Right ventricle myocardium inferior (tissue), 1 donor: Measurements from ENCODE around the gene GP1BA. TPM values are rescaled to one million over a fixed set of nuclear protein-coding genes. Genes with fewer than 3 reads are reported as not detected.
"Not testable (repeated sequence)": the region's sequence is repeated elsewhere in the genome, so short reads cannot be mapped to it uniquely, and the experiment has no call there.

Experiments used
- ATAC-seq: fragments of 200-7000 bp; cut with Tn5 transposase; one replicate; pipeline ENCODE4 v1.9.1; 2020; ENCODE audit warnings: mild to moderate bottlenecking, moderate library complexity
- DNase-seq: peaks from one replicate; pipeline ENCODE4 v3.0.0; 2021; ENCODE audit errors: missing footprints
- intact Hi-C: fragments of 100-400 bp; cut with DNase I; formaldehyde crosslinking; loops from one replicate; pipeline ENCODE4 v1.11.0; 2022
- total RNA-seq: library from RNA; stranded (reverse); fragmentation: NEBNext Ultra II Directional; extraction: Animal tissue kit (Norgen Biotek cat#: 25700); gene quantifications from one replicate; pipeline ENCODE4 v1.2.1, GENCODE V29; 2021
- donor health status: DM: no; HTN: yes; CAD: no; lungs with severe emphysema.

The GP1BA gene
- total RNA-seq, 1 donor from 2014 or later, result not detected

DNA sequence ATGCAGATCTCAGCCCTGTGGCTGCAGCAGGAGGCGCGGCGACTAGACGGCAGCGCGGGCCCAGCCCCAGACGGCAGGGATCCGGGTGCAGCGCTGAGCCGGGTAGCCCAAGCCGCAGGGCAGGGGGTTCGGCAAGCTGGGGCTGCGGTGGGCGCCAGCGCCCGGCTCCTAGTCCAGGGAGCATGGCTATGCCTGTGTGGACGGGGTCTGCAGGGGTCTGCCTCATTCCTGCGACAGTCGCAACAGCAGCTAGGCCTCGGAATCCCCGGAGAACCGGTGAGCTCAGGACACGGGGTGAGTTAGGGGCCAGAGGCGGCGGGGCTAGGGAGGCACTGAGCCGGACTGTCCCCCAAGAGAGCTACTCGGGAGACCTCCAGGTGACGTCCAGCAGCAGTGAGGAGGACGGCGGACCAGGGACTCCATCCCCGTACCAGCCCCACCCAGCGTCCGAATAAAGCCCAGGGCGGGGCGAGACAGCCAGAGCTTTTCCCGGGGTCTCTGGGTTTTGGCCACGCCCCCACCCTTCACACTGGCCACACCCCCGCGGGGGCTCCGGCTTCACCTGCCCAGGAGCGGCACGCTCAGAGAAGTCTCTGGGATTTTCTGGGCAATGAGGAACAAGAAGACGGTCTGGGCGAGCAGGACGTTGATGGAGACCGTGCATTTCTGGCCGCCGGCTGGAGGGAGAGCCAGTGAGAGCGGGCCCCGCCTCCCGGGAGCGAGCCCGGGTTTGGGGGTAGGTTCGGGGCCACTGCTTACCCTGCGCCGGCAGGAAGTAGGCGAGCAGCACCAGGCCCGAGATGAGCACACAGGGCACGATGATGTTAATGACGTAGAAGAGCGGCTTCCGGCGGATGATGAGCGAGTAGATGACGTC is 31.6 kb upstream of the GP1BA start:
- DNase-seq, result peak; percentile 85
- ATAC-seq, result no peak
- intact Hi-C loops, result loop anchor here (10.0 kb wide), 1 partner anchor 56 kb away; no protein-coding TSS in a partner anchor

DNA sequence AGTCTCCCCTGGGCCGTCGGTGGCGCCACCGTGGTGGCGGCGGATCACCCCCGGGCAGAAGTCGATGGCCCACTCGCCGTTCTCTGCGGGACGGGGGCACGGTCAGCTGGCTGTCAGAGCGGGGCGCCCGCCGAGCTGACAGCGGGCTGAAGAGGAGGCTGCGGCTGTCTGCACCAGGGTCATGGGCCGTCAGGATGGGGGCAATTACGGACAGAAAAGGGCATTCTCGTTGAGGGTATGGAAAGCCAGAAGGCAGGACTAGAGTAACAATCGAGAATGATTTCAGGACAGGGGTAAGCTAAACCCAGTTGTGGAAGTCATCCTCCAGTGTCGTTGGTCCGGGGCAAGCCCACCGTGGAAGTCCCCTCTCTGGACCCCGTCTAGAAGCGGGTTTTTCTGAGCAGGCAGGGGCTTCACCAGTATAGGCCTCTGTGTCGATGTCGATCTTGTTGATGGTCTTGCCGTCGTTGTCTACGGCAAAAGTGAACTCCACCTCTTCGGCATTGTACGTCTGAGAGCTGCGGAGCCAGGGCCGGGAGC is 30.9 kb upstream of the GP1BA start:
- no peak for ATAC-seq
- intact Hi-C loops, result loop anchor here (10.0 kb wide), 1 partner anchor 56 kb away; no protein-coding TSS in a partner anchor
- no peak for DNase-seq

DNA sequence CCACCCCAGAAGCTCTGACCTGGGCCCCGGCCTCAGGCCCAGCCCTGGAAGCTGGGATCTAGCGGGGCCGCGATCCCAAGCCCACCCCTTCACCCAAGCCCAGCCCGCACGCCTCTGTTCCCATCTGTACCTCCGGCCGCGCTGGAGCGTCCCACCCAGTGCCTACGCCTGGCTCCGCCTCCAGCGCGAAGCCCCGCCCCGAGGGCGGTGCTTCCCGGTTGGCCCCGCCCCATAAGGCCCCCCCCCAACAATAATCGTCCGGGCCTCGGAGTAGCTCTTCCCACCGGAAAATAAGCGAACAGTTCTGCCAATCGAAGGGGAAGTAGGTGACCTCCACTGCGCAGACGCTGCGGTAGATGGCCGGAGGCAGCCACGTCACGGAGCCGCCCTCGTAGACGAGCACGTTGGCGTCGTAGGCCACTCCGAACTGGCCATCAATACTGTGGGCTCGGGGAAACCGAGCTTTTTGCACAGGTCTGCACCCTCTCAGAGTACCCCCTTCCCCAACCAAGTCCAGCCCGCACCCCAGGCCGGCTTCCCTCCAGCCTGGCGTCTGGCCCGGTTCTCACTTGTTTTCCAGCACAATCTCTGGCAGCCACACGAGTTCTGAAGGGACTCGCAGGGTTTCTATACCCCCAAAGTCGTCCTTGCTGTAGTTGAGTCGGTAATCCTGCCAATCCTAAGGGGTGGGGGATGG is 30.3 kb upstream of the GP1BA start:
- ATAC-seq (peak; percentile 45), DNase-seq (peak; percentile 88)
- intact Hi-C loops, result loop anchor here (2.0 to 10.0 kb wide), 2 partner anchors 57 to 171 kb away; partner anchors contain the start of gene MED11

DNA sequence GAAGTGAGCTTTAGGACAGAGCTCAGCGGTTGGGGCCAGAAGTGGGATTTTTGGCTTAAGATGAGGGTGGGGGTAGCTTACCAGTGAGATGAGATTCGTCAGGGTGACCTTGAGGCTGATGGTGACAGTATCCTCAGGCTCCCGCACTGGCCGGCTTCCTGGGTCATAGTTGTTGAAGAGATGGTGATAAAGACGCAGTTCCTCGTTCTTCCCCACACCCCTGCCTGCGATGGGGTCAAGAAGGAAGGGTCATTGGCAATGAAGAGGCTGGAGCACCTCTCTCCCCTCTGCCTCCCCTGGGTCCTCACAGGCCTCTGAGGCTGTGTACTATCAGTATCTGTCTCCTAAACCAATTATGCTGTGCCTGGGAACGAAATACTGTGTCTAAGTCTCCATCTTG is 29.5 kb upstream of the GP1BA start:
- intact Hi-C loops, result loop anchor here (2.0 to 10.0 kb wide), 2 partner anchors 58 to 172 kb away; partner anchors contain the start of gene MED11
- no peak for DNase-seq
- no peak for ATAC-seq

DNA sequence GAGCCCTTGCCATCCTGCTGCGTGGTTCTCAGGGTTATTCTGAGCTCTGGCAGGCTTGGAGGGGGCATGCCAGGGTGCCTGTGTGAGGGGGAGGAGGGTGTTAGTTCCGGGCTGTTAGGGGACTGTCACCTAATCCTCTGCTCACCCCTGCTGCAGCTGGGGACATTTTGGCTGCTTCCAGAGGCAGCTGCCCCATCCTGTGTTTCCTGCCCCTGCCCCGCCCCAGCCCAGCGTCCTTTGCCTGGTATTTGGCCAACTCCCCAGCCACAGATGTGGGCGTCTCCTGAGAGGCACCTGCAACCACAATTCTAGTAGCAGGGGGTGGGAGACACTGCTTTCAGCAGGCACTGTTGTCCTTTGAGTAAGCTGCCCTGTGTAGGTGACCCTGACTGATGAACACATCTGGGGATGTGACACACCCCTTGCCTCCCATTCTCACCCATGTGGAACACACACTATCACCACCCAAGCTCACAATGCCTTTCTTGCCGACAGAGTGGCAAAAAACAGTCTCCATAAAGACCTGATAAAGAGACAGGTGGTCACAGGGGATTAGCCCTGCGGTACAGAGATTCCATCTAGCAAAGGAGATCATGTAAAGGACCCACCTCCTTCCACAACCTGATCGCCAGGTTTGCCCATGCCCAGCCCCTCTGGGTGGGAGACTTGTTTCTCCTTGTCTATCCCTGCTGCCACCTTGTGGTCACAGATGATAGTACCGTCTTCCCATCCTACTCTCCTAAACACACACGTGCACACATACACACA is 28.8 kb upstream of the GP1BA start, which contains the start of gene CHRNE:
Gene CHRNE, minus strand, starts transcription at position 48 of the 768 bp plus-strand sequence. Its CDS starts 35 bp downstream, at position 13.
- ATAC-seq (peak; percentile 38), DNase-seq (no peak)
- intact Hi-C loops, result loop anchor here (2.0 to 10.0 kb wide), 2 partner anchors 58 to 172 kb away; partner anchors contain the start of gene MED11

DNA sequence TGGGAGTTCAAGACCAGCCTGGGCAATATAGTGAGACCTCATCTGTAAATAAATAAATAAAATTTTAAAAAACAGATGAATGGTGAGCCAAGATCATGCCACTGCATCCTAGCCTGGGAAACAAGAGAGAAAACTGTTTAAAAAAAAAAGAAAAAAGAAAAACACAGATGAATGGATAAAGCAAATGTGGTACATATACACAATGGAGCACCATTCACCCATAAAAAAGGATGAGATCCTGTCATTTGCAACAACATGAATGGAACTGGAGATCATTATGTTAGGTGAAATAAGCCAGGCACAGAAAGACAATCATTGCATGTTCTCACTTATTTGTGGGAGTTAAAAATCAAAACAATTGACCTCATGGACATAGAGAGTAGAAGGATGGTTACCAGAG is 25.4 kb upstream of the GP1BA start:
- not testable (repeated sequence) for ATAC-seq, DNase-seq
- intact Hi-C loops, result loop anchor here (5.0 to 10.0 kb wide), 2 partner anchors 61 to 62 kb away; partner anchors contain the start of gene SPAG7

DNA sequence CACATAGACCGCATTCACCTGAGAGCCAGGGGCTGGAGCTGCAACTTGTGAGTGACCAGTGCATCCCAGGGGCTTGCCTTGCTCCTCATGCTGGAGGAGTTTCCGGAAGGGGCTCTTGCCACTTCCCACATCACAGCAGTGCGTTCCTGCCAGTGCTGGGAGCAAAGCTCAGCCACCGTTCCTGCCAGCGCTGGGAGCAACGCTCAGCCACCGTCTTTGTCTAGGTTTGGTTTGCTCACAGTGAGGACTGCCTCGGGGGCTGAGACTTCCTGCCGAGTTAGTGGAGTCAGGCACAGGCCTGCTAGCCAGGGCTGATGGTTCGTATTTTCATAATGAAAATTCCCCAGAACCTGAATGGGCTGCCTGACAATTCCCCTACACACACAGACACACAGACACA is 23.8 kb upstream of the GP1BA start:
- intact Hi-C loops, result loop anchor here (5.0 to 10.0 kb wide), 2 partner anchors 59 to 64 kb away; partner anchors contain the start of gene SPAG7
- ATAC-seq (peak; percentile 24), DNase-seq (no peak)

DNA sequence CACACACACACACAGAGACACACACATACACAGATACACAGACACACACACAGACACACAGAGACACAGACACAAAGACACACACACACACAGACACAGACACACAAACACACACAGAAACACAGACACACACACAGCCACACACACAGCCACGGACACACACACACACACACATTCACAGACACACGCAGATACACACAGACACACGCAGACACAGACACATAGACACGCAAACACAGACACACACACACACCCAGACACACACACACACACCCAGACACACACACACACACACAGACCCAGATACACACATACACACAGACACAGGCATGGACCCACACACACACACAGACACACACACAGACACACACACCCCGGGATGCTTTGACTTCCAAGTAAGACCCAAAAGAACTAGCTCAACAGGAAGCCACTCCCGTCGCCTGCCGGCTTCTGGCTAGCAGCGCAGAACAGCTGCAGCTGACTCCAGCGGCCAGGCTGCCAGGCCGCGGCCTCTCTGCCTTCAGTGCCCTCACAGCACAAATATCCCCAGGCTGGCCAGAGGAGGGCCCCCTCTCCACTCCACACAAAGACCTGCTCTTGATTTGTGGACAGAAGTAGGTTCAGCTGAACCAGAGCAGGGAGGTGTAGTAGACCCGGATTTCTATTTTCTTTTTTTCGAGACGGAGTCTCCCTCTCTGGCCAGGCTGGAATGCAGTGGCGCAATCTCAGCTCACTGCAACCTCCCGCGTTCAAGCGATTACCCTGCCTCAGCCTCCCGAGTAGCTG is 23.2 kb upstream of the GP1BA start:
- intact Hi-C loops, result loop anchor here (1.0 to 10.0 kb wide), 4 partner anchors 58 to 153 kb away; partner anchors contain the start of genes CAMTA2 and SPAG7
- ATAC-seq, result peak; percentile 99
- DNase-seq, result peak; percentile 94

DNA sequence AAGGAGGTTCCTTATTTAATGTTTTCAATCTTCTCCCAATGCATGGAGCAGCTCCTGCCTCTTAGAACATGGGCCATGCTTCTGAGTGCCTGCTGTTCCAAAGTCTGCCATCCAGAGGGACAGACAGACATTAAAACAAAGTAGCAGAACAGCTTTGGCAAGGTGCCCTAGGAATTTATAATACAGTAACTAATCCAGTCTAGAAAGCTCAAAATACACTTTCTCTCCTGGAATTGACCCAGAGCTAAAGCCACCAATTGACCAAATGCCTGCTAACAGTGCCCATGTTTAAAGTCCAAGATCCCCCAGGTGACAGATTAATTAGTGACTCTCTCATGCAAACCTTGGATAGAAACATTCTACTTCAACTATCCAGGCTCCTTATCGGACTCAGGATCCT is 18.1 kb upstream of the GP1BA start:
- intact Hi-C loops, result no loop called here
- no peak for ATAC-seq
- DNase-seq, result no peak

DNA sequence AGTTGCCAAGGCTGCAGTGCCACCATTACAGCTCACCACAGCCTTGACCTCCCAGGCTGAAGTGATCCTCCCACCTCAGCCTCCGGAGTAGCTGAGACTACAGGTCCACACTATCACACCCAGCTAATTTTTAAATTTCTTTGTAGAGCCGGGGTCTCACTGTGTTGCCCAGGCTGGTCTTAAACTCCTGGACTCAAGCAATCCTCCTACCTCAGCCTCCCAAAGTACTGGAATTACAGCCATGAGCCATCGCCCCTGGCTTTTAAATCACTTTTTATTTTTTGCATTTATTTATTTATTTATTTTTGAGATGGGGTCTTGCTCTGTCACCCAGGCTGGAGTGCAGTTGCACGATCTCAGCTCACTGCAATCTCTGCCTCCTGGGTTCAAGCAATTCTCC is 17.5 kb upstream of the GP1BA start:
- ATAC-seq, intact Hi-C loops, DNase-seq: not testable (repeated sequence)

DNA sequence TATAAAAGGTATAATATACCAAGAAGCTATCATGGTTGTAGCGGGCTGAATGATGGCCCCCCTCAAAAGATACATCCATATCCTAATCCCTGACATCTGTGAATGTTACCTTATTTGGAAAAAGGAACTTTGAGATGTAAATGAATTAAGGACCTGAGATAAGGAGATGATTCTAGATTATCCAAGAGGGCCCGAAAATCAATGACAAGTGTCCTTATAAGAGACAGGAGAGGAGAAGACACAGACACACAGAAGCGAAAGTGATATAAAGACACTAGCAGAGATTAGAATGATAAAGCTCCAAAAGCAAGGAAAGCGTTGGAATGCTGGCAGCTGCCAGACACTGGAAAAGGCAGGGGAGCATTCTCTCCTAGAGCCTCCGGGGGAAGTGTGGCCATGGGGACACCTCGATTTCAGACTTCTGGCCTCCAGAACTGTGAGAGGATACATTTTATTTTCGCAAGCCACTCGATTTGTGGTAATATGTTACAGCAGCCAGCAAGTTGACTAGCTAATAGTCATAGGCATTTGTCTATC is 12.5 kb upstream of the GP1BA start:
- ATAC-seq (no peak), DNase-seq (no peak)
- intact Hi-C loops, result no loop called here

DNA sequence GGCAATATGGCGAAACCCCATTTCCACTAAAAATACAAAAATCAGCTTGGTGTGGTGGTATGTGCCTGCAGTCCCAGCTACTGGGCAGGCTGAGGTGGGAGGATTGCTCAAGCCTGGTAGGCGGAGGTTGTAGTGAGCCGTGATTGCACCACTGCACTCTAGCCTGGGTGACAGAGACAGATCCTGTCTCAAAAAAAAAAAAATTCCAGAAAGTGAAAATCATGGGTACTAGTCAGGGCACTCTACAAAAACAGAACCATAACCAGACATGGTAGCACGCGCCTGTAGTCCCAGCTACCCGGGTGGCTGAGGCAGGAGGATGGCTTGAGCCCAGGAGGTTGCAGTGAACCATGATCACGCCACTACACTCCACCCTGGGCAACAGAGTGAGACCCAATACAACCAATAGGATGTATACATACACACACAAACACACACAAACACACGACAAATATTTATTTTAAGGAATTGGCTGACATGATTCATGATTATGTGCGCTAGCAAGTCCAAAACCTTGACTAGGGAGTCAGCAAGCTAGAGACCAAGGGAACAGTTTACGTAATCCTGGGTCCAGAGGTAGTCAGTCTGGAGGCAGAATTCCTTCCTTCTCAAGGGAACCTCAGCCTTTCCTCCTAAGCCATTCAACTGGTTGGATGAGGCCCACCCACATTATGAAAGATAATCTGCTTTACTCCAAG is 11.6 kb upstream of the GP1BA start:
- DNase-seq (no peak), ATAC-seq (no peak)
- intact Hi-C loops, result no loop called here

DNA sequence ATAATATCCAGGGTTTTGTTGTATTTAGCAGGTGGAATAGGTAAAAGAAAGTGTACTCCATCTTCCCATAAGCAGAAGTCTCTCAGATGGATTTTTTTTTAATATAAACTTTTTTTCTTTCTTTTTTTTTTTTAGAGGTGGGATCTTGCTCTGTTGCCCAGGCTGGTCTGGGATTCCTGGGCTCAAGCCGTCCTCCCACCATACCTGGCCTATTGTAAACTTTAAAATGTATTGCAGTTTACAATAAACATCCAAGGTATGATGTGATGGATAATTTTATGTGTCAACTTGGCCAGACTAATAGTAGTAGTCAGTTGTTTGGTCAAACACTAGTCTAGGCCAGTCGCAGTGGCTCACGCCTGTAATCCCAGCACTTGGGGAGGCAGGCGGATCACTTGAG is 10.8 kb upstream of the GP1BA start:
- no peak for DNase-seq
- ATAC-seq, result no peak
- intact Hi-C loops, result no loop called here

DNA sequence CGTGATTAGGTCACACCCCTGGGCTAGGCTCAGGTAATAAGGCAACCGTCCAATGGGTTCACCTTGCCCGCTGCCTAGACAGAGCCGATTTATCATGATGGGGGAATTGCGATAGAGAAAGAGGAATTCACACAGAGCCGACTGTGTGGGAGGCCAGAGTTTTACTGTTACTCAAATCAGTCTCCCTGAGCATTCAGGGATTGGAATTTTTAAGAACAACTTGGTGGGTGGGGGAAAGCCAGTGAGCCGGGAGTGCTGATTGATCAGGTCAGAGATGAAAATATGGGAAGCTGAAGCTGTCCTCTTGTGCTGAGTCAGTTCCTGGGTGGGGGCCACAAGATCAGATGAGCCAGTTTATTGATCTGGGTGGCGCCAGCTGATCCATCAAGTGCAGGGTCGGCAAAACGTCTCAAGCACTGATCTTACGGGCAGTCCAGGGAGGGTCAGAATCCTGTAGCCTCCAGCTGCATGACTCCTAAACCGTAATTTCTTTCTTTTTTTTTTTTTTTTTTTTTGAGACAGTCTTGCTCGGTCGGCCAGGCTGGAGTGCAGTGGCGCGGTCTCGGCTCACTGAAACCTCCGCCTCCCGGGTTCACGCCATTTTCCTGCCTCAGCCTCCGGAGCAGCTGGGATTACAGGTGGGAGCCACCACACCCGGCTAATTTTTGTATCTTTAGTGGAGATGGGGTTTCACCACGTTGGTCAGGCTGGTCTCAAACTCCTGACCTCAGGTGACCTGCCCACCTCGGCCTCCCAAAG is 5.3 kb upstream of the GP1BA start:
- DNase-seq, intact Hi-C loops: not testable (repeated sequence)

DNA sequence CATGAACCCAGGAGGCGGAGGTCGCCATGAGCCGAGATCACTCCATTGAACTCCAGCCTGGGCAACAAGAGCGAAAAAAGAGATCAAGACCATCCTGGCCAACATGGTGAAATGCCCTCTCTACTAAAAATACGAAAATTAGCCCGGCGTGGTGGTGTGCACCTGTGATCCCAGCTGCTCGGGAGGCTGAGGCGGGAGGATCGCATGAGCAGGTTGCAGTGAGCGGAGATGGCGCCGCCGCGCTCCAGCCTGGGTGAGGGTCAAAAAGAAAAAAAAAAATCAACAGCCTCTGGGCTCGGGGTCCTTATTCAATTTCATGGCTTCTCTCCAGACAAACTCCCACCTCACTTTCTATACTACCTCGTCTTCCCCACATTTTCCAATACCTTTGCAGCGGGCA is 3.2 kb upstream of the GP1BA start:
- ATAC-seq (no peak), DNase-seq (no peak)
- intact Hi-C loops, result no loop called here

More for the DNA sequence above, 5.3 kb upstream of the GP1BA start:
- ATAC-seq, result not testable (repeated sequence)

DNA sequence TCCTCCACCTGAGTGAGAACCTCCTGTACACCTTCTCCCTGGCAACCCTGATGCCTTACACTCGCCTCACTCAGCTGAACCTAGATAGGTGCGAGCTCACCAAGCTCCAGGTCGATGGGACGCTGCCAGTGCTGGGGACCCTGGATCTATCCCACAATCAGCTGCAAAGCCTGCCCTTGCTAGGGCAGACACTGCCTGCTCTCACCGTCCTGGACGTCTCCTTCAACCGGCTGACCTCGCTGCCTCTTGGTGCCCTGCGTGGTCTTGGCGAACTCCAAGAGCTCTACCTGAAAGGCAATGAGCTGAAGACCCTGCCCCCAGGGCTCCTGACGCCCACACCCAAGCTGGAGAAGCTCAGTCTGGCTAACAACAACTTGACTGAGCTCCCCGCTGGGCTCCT is 679 bp downstream of the GP1BA start:
- ATAC-seq (no peak), DNase-seq (no peak)
- intact Hi-C loops, result no loop called here
